ENCODE measurements around the gene PITPNC1.
"Not testable (repeated sequence)": the region's sequence is repeated elsewhere in the genome, so short reads cannot be mapped to it uniquely, and the experiment has no call there.

The PITPNC1 gene

DNA sequence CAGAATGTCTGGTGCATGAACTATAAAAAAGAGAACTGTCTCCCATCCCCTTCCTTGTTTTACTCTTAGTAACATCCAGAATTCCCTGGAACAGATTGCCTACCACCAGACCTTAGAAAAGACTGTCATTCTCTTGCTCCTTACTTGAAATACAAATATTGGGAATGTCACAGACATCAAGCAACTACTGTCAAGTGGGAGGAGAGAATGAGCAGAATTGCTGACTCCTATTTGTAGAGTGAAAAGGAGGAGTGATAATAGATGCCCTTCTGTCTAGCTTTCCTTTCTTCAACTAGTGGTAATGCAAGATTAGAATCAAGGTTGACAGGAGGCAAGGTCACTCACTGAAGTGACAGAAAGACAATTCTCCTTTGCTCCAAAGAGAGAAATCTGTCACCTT, 316.7 kb downstream of the PITPNC1 start:
- no peak overlapping the region for H3K4me3 ChIP-seq (ENCODE audit: low read depth, low read length)
- DNase-seq (ENCODE audit: low read depth), result no peak
- TF ChIP-seq, protein P1, sequence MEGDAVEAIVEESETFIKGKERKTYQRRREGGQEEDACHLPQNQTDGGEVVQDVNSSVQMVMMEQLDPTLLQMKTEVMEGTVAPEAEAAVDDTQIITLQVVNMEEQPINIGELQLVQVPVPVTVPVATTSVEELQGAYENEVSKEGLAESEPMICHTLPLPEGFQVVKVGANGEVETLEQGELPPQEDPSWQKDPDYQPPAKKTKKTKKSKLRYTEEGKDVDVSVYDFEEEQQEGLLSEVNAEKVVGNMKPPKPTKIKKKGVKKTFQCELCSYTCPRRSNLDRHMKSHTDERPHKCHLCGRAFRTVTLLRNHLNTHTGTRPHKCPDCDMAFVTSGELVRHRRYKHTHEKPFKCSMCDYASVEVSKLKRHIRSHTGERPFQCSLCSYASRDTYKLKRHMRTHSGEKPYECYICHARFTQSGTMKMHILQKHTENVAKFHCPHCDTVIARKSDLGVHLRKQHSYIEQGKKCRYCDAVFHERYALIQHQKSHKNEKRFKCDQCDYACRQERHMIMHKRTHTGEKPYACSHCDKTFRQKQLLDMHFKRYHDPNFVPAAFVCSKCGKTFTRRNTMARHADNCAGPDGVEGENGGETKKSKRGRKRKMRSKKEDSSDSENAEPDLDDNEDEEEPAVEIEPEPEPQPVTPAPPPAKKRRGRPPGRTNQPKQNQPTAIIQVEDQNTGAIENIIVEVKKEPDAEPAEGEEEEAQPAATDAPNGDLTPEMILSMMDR (IDR thresholded peaks at IDR 0.05; ENCODE audit: insufficient read depth, low read depth, low read length, missing control alignments), result no peak

DNA sequence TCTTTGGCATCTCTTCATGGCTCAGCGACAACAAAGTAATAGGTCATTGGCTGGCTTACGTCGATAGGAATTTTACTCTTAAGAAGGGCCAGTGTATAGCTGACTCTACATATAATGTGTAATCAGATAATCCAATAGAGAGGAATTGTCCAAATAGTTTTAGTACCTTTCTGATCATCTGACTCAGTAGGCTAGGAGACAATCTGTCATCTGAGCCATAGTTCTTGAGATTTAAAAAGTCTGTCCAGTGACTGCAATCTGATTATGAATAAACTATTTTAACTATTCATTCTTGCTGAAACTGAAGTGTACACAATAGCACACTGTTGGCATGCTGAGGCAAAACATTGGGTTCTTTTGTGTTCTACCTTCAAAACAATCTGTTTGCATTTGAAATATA, 319.3 kb downstream of the PITPNC1 start:
- TF ChIP-seq, protein P1 (IDR thresholded peaks at IDR 0.05; ENCODE audit: insufficient read depth, low read depth, low read length, missing control alignments), result no peak
- no peak overlapping the region for H3K4me3 ChIP-seq (ENCODE audit: low read depth, low read length)
- no peak for DNase-seq (ENCODE audit: low read depth)

DNA sequence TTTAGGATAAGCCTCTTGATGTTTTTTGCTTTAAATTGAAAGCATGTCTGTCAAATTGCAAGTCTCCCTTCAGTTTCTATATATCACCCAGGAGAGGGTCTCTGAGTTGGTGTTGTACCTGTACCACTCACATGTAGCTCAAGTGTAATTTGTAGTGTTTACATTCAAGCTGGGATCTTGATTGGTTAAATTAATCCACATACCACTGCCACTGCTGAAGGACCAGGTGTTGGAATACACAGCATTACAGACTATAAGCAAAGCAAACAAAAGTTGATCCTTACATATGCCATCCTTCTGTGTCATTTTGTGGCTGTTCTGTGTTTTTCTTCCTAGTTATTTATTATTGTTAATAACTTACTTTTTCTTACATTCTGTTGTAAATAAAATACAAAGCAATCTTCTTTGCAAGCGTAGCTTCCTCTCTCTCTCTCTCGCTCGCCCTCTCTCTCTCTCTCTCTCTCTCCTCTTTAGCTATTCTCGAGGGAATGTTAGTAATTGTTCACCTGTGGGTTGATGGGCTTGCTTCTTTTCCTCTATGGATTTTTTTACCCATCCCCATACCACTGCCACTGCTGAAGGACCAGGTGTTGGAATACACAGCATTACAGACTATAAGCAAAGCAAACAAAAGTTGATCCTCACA, 319.9 kb downstream of the PITPNC1 start:
- TF ChIP-seq, protein P1 (IDR thresholded peaks at IDR 0.05; ENCODE audit: insufficient read depth, low read depth, low read length, missing control alignments), result no peak
- DNase-seq (ENCODE audit: low read depth), result no peak
- H3K4me3 ChIP-seq (ENCODE audit: low read depth, low read length), result no peak overlapping the region

DNA sequence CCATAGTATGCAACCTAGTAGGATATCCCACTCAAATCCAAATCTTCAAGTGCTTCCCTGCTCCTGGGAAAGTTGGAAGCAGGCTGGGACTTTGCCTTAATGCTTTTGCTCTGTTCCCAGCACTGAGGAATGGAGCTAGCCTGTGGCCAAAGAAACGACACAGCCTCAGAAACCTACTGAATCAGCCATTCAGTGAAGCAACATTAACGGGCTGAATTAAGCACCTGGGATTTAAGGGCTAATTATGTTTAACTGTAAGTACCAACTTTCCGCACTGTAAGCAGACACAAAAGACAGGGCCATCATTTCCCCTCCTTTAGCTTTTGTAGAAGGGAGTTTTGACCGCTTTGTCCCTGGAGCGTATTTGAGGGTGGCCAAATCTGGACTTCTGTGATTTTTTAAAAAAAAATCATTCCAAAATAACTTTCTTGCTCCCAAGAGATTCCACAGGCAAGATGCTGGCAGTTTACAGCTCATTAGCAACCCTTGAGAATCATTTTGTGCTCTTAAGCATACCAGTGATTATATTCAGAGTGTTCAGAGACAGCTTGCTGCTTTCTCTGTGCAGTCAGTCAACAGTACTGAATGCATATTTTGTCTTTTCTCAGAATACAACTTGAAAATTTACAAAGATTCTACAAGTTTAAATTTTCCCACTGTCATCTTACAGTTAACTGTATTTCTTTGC, 323.1 kb downstream of the PITPNC1 start:
- TF ChIP-seq, protein P1 (IDR thresholded peaks at IDR 0.05; ENCODE audit: insufficient read depth, low read depth, low read length, missing control alignments), result no peak
- no peak for DNase-seq (ENCODE audit: low read depth)
- no peak overlapping the region for H3K4me3 ChIP-seq (ENCODE audit: low read depth, low read length)

DNA sequence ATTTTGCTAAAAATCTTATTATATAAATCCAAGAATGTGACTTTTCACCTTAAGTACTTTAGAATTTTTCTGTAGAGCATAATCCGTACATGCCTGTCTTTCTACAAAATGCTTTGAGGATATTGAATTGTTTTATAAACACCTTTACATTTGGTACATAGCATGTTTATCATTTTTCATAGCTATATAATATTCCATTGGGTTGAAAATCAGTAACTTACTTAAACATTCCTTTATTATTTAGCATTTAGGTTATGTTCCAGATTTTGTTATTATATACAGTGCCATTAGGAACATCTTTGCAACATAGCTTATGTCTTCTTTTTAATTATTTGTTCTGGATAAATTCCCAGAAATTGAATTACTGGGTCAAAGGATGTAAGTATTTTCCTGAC, 323.6 kb downstream of the PITPNC1 start:
- no peak overlapping the region for H3K4me3 ChIP-seq (ENCODE audit: low read depth, low read length)
- DNase-seq (ENCODE audit: low read depth), result no peak
- TF ChIP-seq, protein P1 (IDR thresholded peaks at IDR 0.05; ENCODE audit: insufficient read depth, low read depth, low read length, missing control alignments), result no peak

DNA sequence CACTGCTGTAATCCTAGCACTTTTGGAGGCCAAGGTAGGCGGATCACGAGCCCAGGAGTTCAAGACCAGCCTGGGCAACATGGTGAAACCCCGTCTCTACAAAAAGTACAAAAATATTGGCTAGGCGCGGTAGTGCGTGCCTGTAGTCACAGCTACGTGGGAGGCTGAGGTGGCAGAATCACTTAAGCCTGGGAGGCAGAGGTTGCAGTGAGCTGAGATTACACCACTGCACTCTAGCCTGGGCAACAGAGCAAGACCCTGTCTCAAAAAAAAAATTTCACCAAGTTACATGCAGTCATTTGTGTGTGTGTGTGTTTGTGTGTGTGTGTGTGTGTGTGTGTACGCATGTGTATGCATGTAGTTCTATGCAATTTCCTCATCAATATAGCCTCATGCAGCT, 325.8 kb downstream of the PITPNC1 start:
- not testable (repeated sequence) for DNase-seq (ENCODE audit: low read depth); H3K4me3 ChIP-seq (ENCODE audit: low read depth, low read length)

DNA sequence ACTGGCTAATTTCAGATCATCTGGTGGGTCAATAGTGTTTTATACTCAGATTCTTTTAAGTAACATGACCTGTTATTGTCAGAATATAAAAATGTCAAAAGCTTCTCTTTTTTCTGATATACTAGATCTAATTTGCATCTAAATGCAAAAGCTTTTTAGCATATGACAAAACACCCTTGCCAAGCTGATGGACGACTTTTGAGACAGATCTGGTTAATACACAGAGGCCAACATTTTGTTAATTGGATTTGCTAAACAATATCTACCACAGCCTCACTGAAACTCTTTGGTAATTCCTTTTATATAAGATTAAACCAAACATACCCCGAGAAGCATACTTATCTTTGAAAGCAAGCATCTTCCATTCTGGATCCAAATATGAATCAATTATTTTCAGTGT, 330.4 kb downstream of the PITPNC1 start:
- no peak overlapping the region for H3K4me3 ChIP-seq (ENCODE audit: low read depth, low read length)
- DNase-seq (ENCODE audit: low read depth), result no peak
- TF ChIP-seq, protein P1 (IDR thresholded peaks at IDR 0.05; ENCODE audit: insufficient read depth, low read depth, low read length, missing control alignments), result no peak
